DMS53 treated with DMSO at 0.1 percent for 48 hours (cell line): Measurements from ENCODE around the gene BRD9.
A peak's percentile ranks its signal among the peaks of the same experiment; 100 is the strongest.
"Not testable (repeated sequence)": the region's sequence is repeated elsewhere in the genome, so short reads cannot be mapped to it uniquely, and the experiment has no call there.

ENCODE experiments used
- DNase-seq: peaks from one replicate; lab custom pipeline; 2025; ENCODE audit not compliant: unreplicated experiment; lab: John Stamatoyannopoulos, UW

Gene BRD9

GRCh38 chr5:880816-881550, 11.6 kb downstream of the BRD9 start:
- DNase-seq, result no peak

- DNase-seq, result not testable (repeated sequence)
These were observed 13.9 kb downstream of the BRD9 start for GRCh38 chr5:878677-879076.

- DNase-seq, result no peak
These were observed 14.5 kb downstream of the BRD9 start for GRCh38 chr5:878125-878524.

- no peak for DNase-seq
These were observed 15.9 kb downstream of the BRD9 start for GRCh38 chr5:876398-877365.

GRCh38 chr5:875931-876330, 16.7 kb downstream of the BRD9 start:
- no peak for DNase-seq

- no peak for DNase-seq
These were observed 19.3 kb downstream of the BRD9 start for GRCh38 chr5:873328-873727.

- no peak for DNase-seq
These were observed 20.3 kb downstream of the BRD9 start for GRCh38 chr5:872301-872700.

GRCh38 chr5:871596-872298, 20.9 kb downstream of the BRD9 start:
- no peak for DNase-seq

GRCh38 chr5:870956-871355, 21.6 kb downstream of the BRD9 start:
- no peak for DNase-seq

- DNase-seq, result no peak
These were observed 24.0 kb downstream of the BRD9 start for GRCh38 chr5:868428-869135.

GRCh38 chr5:867300-867870, 25.2 kb downstream of the BRD9 start:
- DNase-seq, result no peak

GRCh38 chr5:865771-866170, 26.8 kb downstream of the BRD9 start:
- DNase-seq, result no peak

GRCh38 chr5:865168-865521, 27.5 kb downstream of the BRD9 start:
- no peak for DNase-seq

GRCh38 chr5:864492-865167, 28.0 kb downstream of the BRD9 start:
- no peak for DNase-seq

- DNase-seq, result no peak
These were observed 29.3 kb downstream of the BRD9 start for GRCh38 chr5:863244-863805.

GRCh38 chr5:862367-863243, 30.0 kb downstream of the BRD9 start:
- peak; percentile 84 for DNase-seq

GRCh38 chr5:861442-862366, 30.9 kb downstream of the BRD9 start:
- no peak for DNase-seq
